Stimulated activated CD4-positive, alpha-beta T cell treated with anti-CD3 and anti-CD28 coated beads, Interleukin-2, amount 100 ng/mL, for 48 hours (primary cell): ENCODE data around the gene RAD51B.
"Not testable (repeated sequence)": the region's sequence is repeated elsewhere in the genome, so short reads cannot be mapped to it uniquely, and the experiment has no call there.

Source experiments
- DNase-seq, 2 donors: peaks; one replicate each; pipeline ENCODE4 v3.0.0-alpha.2; 2020

The RAD51B gene

DNA sequence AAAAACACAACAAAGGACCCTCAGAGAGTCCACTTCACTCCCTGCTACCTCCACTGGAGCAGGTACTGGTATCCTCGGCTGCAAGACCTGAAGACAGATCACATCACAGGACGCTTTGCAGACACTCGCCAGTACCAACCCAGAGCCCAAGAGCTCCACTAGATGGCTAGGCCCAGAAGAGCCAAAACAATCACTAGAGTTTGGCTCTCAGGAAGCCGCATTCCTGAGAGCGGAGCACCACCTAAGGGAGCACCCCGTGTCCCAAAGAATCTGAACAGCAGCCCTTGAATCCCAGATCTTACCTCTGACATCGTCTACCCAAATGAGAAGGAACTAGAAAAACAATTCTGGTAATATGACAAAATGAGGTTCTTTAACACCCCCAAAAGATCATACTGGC is 399.8 kb downstream of the RAD51B start:
- no peak for DNase-seq

GRCh38 chr14:68221046-68221445 is 401.5 kb downstream of the RAD51B start:
- DNase-seq = not testable (repeated sequence)

DNA sequence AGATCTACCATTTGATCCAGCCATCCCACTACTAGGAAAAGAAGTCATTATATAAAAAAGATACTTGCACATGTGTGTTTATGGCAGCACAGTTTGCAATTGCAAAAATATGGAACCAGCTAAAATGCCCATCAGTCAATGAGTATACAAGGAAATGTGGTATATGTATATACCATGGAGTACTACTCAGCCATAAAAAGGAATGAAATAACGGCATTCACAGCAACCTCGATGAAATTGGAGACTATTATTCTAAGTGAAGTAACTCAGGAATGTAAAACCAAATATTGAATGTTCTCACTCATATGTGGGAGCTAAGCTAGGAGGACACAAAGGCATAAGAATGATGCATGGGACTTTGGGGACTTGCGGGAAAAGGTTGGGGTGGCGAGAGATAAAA is 402.6 kb downstream of the RAD51B start:
- no peak for DNase-seq

DNA sequence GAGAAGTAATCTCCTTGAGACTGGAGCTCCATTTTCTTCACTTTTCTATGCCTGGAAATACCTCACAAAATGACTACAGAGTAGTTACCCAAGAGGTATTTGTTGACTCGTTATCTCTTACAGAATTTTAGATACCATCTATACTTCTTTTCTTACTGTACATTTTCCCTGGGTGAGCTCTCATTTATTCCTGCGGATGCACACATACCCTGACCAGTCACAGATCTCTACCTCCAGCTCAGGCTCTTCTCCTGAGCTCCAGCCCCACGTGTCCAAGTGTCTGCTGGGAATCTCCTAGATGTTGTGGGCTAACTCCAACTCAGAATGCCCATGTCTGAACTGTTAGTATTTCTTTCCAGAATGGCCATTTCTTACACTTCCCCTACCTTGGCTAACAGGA is 403.1 kb downstream of the RAD51B start:
- no peak for DNase-seq

GRCh38 chr14:68223631-68224030 is 404.1 kb downstream of the RAD51B start:
- no peak for DNase-seq

DNA sequence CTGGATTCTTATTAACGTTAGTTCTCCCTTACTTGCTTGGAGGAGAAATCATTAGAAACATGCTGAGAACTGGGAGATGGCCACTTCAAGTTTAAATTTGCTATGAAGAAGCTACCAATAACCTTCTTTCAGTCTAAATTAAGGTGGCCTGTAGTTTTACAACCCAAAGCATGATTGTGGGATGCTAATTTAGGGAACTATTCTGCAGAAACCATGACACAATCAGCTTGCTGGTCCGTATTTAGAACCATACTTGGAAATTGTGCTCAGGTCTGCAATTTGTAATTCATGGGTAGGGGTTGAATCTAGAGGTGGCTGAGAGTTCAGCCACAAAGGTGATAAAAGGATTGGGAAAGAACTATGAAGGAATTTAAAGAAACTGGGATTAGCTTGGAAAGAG is 405.7 kb downstream of the RAD51B start:
- DNase-seq = no peak

DNA sequence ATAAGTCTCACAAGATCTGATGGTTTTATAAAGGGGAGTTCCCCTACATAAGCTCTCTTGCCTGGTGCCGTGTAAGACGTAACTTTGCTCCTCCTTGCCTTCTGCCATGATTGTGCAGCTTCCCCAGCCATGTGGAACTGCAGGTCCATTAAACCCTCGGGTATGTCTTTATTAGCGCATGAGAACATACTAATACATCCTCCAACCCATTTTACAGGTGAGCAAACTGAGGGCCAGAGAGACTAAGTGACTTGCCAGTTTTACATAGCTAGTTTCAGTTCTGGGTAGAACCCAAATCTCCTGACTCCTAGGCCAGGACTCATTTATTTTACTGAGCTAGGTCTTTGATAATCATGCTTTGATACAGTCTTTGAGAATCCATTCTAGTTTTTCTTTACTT is 406.9 kb downstream of the RAD51B start:
- DNase-seq = no peak

- no peak for DNase-seq
Measured at GRCh38 chr14:68228656-68229055, 409.1 kb downstream of the RAD51B start.

GRCh38 chr14:68229423-68230100 is 410.0 kb downstream of the RAD51B start:
- DNase-seq = no peak

DNA sequence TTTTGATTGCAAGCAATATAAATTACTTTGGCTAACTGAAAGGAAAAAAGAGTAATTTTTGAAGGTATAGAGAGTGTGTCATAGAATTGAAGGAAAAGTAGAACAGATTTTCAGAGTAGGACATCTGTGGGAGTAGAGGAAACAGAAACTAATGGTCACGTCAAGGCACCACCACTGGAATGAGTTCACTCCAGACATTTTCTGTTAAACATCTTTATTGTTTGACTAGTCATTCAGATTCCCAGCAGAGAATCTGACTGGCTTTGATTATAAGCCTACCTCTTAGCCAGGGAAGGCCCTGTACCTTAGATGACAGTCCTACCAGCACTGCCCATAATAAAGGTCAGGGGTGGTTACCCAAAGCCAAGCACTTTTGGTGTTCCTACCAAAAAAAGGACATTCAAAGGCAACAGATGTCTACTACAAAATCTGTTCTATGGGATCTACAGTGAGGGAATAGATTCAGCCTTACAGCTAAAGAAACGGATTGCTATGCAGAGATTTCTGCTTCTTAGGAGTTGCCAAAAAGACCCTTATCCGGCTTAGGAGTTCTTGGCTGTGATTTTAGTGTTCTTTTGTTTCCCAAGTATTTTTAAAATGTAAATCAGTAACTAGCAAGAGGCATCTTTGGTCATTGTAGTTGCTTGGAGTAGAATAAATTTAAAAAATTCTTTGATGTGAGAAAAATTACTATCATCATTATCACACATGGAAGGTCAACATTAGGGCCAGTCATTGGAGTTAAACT is 410.8 kb downstream of the RAD51B start:
- no peak for DNase-seq

DNA sequence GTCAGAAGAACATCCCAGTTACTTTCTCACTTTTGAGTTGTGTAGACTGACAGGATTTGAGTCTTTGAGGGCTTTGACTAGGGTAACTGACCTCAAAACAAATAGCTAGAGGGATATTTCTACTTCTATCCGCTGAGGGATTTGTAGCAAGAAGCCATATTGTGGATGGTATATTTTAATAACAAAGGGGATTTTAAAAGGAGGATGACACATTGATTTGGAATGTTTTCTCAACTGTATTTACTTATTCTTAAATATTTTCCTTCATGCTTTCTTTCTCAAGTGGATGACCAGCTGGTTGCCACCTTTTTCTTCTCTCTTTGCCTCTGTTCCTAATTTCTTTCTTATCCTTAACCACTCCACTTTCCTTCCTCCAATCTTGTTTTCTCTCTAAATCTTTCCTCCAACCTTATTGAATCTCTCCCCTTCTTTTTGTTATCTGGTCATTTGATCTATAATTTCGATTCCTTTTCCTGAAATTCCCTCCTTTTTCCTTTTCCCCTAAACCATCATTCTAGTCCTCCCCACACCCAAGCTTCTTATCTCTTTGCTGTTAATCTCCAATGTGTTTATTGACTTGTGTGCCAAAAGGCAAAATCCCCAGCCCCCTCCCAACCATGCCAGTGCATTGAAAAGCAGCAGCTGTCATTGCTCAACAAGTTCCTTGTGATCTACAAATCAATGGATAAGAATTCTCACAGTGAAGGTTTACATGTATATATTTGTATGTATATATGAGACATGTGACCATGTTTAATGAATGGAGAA is 411.6 kb downstream of the RAD51B start:
- DNase-seq = no peak

- DNase-seq = no peak
Measured at GRCh38 chr14:68231898-68232297, 412.3 kb downstream of the RAD51B start.

DNA sequence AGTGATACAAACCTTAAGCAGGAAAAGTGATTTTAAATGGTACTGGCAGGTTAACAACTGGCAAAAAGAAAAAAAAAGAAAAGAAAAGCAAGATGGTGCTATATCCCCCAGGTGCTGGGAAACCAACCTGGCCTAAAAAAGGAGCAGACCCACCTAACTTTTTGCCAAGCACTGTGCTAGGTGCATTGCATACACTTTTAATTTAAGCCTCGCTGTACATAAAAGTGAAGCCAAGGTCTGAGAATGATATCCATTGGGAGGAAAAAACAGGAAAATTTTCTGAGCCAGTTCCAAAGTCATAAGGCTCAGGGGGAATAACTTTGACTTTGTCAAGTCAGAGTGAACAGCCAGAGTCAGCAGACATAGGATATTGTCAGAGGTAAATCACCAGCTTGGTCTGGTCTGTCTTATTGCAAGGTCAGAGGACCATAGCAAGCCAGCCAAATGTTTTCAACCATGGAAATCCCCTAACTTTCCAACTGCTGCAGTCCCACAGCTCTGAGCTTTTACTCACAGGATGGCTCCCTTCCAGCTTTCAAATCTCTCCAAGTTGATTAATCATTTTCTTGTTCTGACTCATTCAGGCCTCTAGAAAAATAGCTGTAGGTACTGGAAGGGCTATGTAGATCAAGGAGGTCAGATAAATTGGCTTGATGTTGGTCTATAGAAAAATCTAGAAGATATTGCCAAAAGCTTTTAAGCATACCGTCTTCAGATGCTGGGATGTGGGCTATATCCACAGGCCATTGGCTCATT is 412.9 kb downstream of the RAD51B start:
- DNase-seq = peak; percentile 16 to 23

- no peak for DNase-seq
Measured at GRCh38 chr14:68233101-68233784, 413.7 kb downstream of the RAD51B start.

DNA sequence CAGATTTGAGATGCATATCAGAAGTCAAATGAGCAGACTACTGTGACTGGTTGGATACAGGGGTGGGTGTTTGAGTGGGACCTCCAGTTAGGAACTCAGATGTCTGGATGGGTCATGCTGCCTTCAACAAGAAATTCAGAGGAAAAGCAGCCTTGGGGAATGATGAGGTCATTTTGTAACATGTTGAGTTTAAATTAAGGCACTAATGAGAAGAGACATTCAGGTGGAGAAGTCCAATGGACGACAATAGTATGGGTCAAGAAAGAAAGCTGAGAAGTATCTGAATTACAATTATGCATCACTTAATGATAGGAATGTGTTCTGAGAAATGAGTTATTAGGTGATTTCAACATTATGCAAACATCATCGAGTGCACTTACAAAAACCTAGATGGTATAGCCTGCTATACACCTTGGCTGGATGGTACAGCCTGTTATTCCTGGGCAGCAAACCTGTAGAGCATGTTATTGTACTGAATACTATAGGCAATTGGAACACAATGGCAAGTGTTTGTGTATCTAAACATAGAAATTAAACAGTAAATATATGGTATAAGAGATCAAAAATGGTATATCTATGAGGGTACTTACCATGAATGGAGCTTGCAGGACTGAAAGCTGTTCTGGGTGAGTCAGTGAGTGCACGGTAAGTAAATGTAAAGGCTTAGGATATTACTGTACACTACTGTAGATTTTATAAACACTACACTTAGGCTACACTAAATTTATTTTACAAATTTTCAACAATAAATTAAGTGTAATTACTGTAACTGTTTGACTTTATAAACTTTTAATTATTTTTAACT is 414.7 kb downstream of the RAD51B start:
- no peak for DNase-seq

DNA sequence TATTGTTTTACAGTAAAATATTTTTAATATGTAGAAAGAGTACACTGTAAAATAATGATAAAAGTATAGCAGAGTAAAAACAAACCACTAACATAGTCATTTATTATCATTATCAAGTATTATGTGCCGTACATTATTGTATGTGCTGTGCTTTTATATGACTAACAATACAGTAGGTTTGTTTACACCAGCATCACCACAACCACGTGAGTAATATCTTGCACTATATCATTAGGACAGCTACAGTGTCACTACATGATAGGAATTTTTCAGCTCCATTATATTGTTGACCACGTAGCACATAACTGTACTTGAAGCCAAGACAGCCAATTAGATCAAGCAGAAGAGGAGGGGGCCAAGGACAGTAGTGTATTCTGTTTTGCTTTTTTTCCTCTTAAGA is 415.4 kb downstream of the RAD51B start:
- no peak for DNase-seq

DNA sequence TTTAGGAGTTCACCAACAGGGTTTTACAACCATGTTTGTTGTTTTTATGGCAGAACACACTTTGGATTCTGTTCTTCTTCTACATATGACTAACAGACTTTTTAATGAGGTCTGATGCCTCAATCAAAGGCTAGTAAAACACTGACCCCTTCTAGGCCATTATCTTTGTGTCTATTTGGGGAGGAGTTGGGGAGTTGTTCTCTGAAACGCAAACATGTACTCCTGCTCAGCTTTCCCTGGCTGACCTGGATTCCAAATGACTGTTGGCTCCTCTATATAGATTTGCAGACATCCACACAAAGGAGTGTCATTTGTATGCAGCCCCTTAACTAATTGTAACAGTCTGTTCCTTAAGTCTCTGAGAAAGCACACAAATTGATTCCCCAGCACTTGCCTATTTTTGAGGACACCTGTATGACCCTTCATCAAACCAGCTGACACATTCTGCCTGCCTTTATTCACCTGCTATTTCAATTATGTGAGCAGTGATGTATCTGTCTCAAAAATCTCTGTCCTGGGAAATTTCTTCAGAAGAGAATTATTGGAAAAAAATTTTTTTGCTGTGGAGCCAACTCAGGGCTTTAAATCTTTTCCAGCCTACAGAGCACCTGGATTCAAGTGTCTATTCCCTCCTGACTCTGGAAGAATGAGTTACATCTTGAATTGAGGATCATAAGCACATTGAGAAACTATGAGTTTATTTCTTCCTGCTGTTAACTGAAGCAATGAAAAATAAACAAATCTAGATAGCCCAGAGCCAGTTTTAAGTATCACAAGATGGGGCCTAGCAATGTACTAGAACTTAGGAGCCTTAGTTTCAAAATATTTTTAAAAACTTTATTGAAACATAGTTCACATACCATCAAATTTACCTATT is 417.2 kb downstream of the RAD51B start:
- no peak for DNase-seq

DNA sequence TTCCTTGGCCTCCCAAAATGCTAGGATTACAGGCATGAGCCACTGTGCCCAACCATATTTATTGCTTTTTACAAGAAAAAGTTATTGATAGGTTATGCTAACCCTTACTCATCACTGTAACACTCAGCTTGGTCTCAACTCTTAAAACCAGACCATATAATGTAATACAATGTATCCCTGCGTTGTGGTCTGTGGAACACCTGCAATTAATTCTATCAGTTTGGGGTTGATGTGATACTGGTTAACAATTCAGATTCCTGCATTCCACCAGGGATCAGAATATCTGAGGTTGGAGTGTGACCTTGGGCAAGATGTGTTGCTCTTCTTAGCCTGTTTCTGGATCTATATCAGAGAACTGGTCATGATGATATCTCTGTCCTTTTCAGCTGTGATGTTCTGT is 419.0 kb downstream of the RAD51B start:
- no peak for DNase-seq

GRCh38 chr14:68238976-68239375 is 419.4 kb downstream of the RAD51B start:
- DNase-seq = no peak

GRCh38 chr14:68239988-68240771 is 420.6 kb downstream of the RAD51B start:
- DNase-seq = no peak
